Upper lobe of left lung (tissue), 6 donors: ENCODE measurements around the gene OR4F6. TPM values are rescaled to one million over a fixed set of nuclear protein-coding genes. Genes with fewer than 3 reads are reported as not detected.

Experiments used
- ATAC-seq, 2 donors: fragments of 200-7000 bp; cut with Tn5 transposase; one replicate each; pipeline ENCODE4 v1.9.1; 2022; ENCODE audit warnings: mild to moderate bottlenecking in 2 of 2, moderate library complexity in 2 of 2; ENCODE audit not compliant: low FRiP score in 2 of 2
- DNase-seq, 2 donors: peaks; one replicate each; pipeline ENCODE4 v3.0.0-alpha.2; 2019 to 2020
- H3K27ac ChIP-seq, 4 donors: fragments of 200-600 bp; sonication (generic); one replicate each; pipeline ENCODE4 v1.5.1; 2016 to 2019
- H3K27me3 ChIP-seq, 4 donors: fragments of 200-600 bp; sonication (generic); one replicate each; pipeline ENCODE4 v1.5.1; 2017 to 2019
- H3K36me3 ChIP-seq, 4 donors: fragments of 200-600 bp; sonication (generic); one replicate each; pipeline ENCODE4 v1.5.1; 2016 to 2019
- H3K4me1 ChIP-seq, 4 donors: fragments of 200-600 bp; sonication (generic); one replicate each; pipeline ENCODE4 v1.5.1; 2018 to 2019
- H3K4me3 ChIP-seq, 4 donors: fragments of 200-600 bp; sonication (generic); one replicate each; pipeline ENCODE4 v1.5.1; 2017 to 2019; ENCODE audit warnings: mild to moderate bottlenecking in 2 of 4, moderate library complexity in 1 of 4
- H3K9me3 ChIP-seq, 4 donors: fragments of 200-600 bp; sonication (generic); one replicate each; pipeline ENCODE4 v1.5.1; 2018 to 2019
- CTCF ChIP-seq, 6 experiments: fragments of 450-650 bp in 4 of 6; fragments of 200-600 bp in 2 of 6; sonication (generic) in 2 of 6; IDR thresholded peaks; one replicate each; pipeline ENCODE4 v1.5.1; 2016 to 2019; ENCODE audit warnings: antibody characterized with exemption in 6 of 6
- EP300 ChIP-seq, 4 donors: sonication (generic); formaldehyde crosslinking; IDR thresholded peaks; one replicate each; pipeline ENCODE4 v1.5.1; 2017; ENCODE audit warnings: antibody characterized with exemption in 4 of 4, control low read depth in 2 of 4
- POLR2A ChIP-seq, 4 donors: fragments of 450-650 bp; IDR thresholded peaks; one replicate each; pipeline ENCODE4 v1.5.1; 2016 to 2017; ENCODE audit warnings: antibody characterized with exemption in 4 of 4, mild to moderate bottlenecking in 2 of 4
- POLR2AphosphoS5 ChIP-seq, 2 donors: sonication (generic); formaldehyde crosslinking; IDR thresholded peaks; one replicate each; pipeline ENCODE4 v1.5.1; 2017; ENCODE audit warnings: antibody characterized with exemption in 2 of 2
- WGBS, 2 donors: methylation state at CpG; one replicate each; pipeline ENCODE4 v1.1.5; 2017 to 2018; 5-methylcytosine and 5-hydroxymethylcytosine counted together
- total RNA-seq, 6 donors: library from RNA; depleted of rRNA in 4 of 6; stranded (reverse); fragments of >200 nt in 4 of 6; gene quantifications; one replicate each; pipeline versions ENCODE4 v1.1.0 to v1.2.1, GENCODE V29; 2016 to 2021
- donor health status: DM: no; HTN: no; CAD: no; lungs with moderate emphysema.
- donor health status: DM: no; HTN: yes; CAD: no; lungs with severe emphysema.

The OR4F6 gene
- total RNA-seq, 6 donors from 2014 or later: not detected

DNA sequence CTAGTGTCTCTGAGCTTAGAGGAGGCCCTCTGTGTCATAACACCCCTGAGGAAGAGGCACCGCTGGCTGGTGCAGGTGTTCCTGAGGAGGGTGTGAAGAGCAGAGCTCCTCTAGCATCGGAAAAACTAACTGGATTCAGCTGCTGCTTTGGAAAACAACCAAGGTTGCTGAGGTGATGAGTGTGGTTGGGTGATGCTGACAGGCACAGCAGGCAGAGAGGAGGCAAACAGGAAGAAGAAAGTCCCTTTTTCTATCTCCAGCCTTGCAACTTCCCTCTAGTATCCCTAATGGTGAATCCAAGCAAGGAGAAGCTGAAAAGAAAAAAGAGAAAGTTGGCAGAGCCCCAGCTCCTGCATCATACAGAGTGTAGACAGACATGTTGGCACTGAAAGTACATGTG lies 4.9 kb downstream of the OR4F6 start:
- no peak for TF ChIP-seq POLR2A (IDR thresholded peaks at IDR 0.05)
- no peak for TF ChIP-seq POLR2AphosphoS5 (IDR thresholded peaks at IDR 0.05)
- no peak for TF ChIP-seq EP300 (IDR thresholded peaks at IDR 0.05)
- TF ChIP-seq CTCF (IDR thresholded peaks at IDR 0.05): no peak
- Histone ChIP-seq H3K27me3 (no peaks in the 10 kb centered on the region), H3K9me3 (no peaks in the 10 kb centered on the region), H3K36me3 (no peaks in the 10 kb centered on the region), H3K27ac (no peak overlapping the region), H3K4me1 (no peaks in the 10 kb centered on the region), H3K4me3 (no peak overlapping the region)
- DNase-seq: no peak
- no peak for ATAC-seq
- WGBS, 2 donors: 58 to 65% methylated on average over 2 of the region's 2 CpGs

GRCh38 chr15:101810456-101810855 lies 7.1 kb downstream of the OR4F6 start:
- Histone ChIP-seq H3K4me1 (no peaks in the 10 kb centered on the region), H3K27me3 (no peaks in the 10 kb centered on the region), H3K36me3 (no peaks in the 10 kb centered on the region), H3K9me3 (no peaks in the 10 kb centered on the region), H3K27ac (no peak overlapping the region), H3K4me3 (no peak overlapping the region)
- TF ChIP-seq CTCF (IDR thresholded peaks at IDR 0.05): no peak
- TF ChIP-seq POLR2AphosphoS5 (IDR thresholded peaks at IDR 0.05): no peak
- TF ChIP-seq POLR2A (IDR thresholded peaks at IDR 0.05): no peak
- no peak for TF ChIP-seq EP300 (IDR thresholded peaks at IDR 0.05)
- WGBS, 2 donors: 72 to 100% methylated on average over 1 of the region's 1 CpG
- no peak for DNase-seq
- ATAC-seq: no peak

- Histone ChIP-seq H3K27me3 (no peaks in the 10 kb centered on the region), H3K9me3 (no peaks in the 10 kb centered on the region), H3K4me1 (no peaks in the 10 kb centered on the region), H3K27ac (no peak overlapping the region), H3K4me3 (no peak overlapping the region), H3K36me3 (no peaks in the 10 kb centered on the region)
- ATAC-seq: no peak
- DNase-seq: no peak
- 56 to 57% methylated on average over 3 of the region's 3 CpGs for WGBS, 2 donors
- TF ChIP-seq CTCF (IDR thresholded peaks at IDR 0.05) (no peak), POLR2AphosphoS5 (IDR thresholded peaks at IDR 0.05) (no peak), POLR2A (IDR thresholded peaks at IDR 0.05) (no peak), EP300 (IDR thresholded peaks at IDR 0.05) (no peak)
These were observed 7.6 kb downstream of the OR4F6 start for GRCh38 chr15:101810876-101811275.

- Histone ChIP-seq H3K36me3 (no peaks in the 10 kb centered on the region), H3K4me3 (no peak within 1 kb of the TSS), H3K27ac (no peak within 1 kb of the TSS), H3K4me1 (no peaks in the 10 kb centered on the region), H3K9me3 (no peaks in the 10 kb centered on the region), H3K27me3 (no peaks in the 10 kb centered on the region)
- ATAC-seq (no peak), DNase-seq (no peak)
- TF ChIP-seq EP300 (IDR thresholded peaks at IDR 0.05): no peak
- TF ChIP-seq CTCF (IDR thresholded peaks at IDR 0.05): no peak
- TF ChIP-seq POLR2A (IDR thresholded peaks at IDR 0.05): no peak
These were observed 8.6 kb downstream of the OR4F6 start, which contains the start of gene OR4F15 for GRCh38 chr15:101811902-101812301. TSS of gene OR4F15 (plus strand) at chr15:101812202. CDS start at chr15:101818187, 5,985 bp downstream.

GRCh38 chr15:101813803-101814534 lies 10.7 kb downstream of the OR4F6 start:
- no peak for DNase-seq
- TF ChIP-seq POLR2A (IDR thresholded peaks at IDR 0.05): no peak
- TF ChIP-seq EP300 (IDR thresholded peaks at IDR 0.05): no peak
- TF ChIP-seq POLR2AphosphoS5 (IDR thresholded peaks at IDR 0.05): no peak
- TF ChIP-seq CTCF (IDR thresholded peaks at IDR 0.05): no peak
- 75 to 79% methylated on average over 3 of the region's 3 CpGs for WGBS, 2 donors
- no peak for ATAC-seq
- no peaks in the 10 kb centered on the region for H3K4me1 ChIP-seq
- no peaks in the 10 kb centered on the region for H3K9me3 ChIP-seq
- no peaks in the 10 kb centered on the region for H3K27me3 ChIP-seq
- H3K27ac ChIP-seq: no peak overlapping the region
- no peak overlapping the region for H3K4me3 ChIP-seq
- H3K36me3 ChIP-seq: no peaks in the 10 kb centered on the region
